Panc1 (cell line): ENCODE measurements around the gene HABP4. TPM values are rescaled to one million over a fixed set of nuclear protein-coding genes. Genes with fewer than 3 reads are reported as not detected.

Source experiments
- ATAC-seq: fragments of 200-7000 bp; cut with Tn5 transposase; 2 replicates; pipeline ENCODE4 v1.9.1; 2020; ENCODE audit warnings: mild to moderate bottlenecking, moderate library complexity
- BruUV-seq: library from RNA; stranded (reverse); fragments of 400-500 nt; replicated peaks from 2 replicates; lab custom pipeline; 2021; lab: Mats Ljungman, UMichigan
- CTCF ChIA-PET: fragments of 300-600 bp; sonication (Branson Sonifier 250); formaldehyde crosslinking; loops from one replicate; lab custom pipeline; 2022; ENCODE audit warnings: antibody characterized with exemption; lab: Charles Lee
- POLR2A ChIA-PET: fragments of 300-600 bp; sonication (Branson Sonifier 250); formaldehyde crosslinking; loops from one replicate; lab custom pipeline; 2022; ENCODE audit warnings: antibody characterized with exemption; lab: Charles Lee
- DNase-seq: peaks from one replicate; pipeline ENCODE4 v3.0.0-alpha.2; 2010; ENCODE audit warnings: low read depth, low spot score
- H3K27ac ChIP-seq: 2 replicates; pipeline ENCODE4 v1.5.1; 2011; ENCODE audit warnings: mild to moderate bottlenecking, low read length, inconsistent platforms
- H3K27me3 ChIP-seq: fragments of 200-500 bp; sonication (Bioruptor generic); 2 replicates; pipeline ENCODE4 v1.6.0; 2014; ENCODE audit warnings: low read length, inconsistent platforms; ENCODE audit not compliant: control insufficient read depth, insufficient read depth
- H3K36me3 ChIP-seq: fragments of 200-500 bp; sonication (Bioruptor generic); 2 replicates; pipeline ENCODE4 v1.5.1; 2014; ENCODE audit warnings: inconsistent platforms, mild to moderate bottlenecking, low read length, moderate library complexity; ENCODE audit not compliant: control insufficient read depth, insufficient read depth
- H3K4me1 ChIP-seq: 2 replicates; pipeline ENCODE4 v1.5.1; 2011; ENCODE audit warnings: inconsistent platforms, mild to moderate bottlenecking, low read length, moderate library complexity; ENCODE audit not compliant: control insufficient read depth, insufficient read depth
- H3K4me3 ChIP-seq, 2 experiments: 2 replicates each; pipeline ENCODE4 v1.5.1; 2011 to 2012; ENCODE audit warnings: low read depth in 2 of 2, low read length in 2 of 2, mild to moderate bottlenecking in 2 of 2, inconsistent platforms in 1 of 2, moderate library complexity in 1 of 2
- H3K9me3 ChIP-seq: fragments of 200-500 bp; sonication (Bioruptor generic); 2 replicates; pipeline ENCODE4 v1.5.1; 2014; ENCODE audit warnings: low read depth, mild to moderate bottlenecking, inconsistent platforms, low read length, moderate library complexity; ENCODE audit not compliant: control insufficient read depth, insufficient read depth
- POLR2AphosphoS5 ChIP-seq: IDR thresholded peaks from 2 replicates; pipeline ENCODE4 v1.6.1; 2012; ENCODE audit warnings: mild to moderate bottlenecking, low read depth, low read length, moderate library complexity
- REST ChIP-seq, 2 experiments: IDR thresholded peaks; 2 replicates each; pipeline ENCODE4 v1.6.1; 2011 to 2012; ENCODE audit warnings: low read depth in 2 of 2, control low read depth in 1 of 2, low read length in 1 of 2, mild to moderate bottlenecking in 1 of 2, moderate library complexity in 1 of 2; ENCODE audit not compliant: insufficient read depth in 1 of 2
- SIN3A ChIP-seq: IDR thresholded peaks from 2 replicates; pipeline ENCODE4 v1.6.1; 2012; ENCODE audit warnings: low read depth, mild to moderate bottlenecking, low read length, moderate library complexity, borderline replicate concordance; ENCODE audit not compliant: insufficient read depth
- TCF7L2 ChIP-seq: IDR thresholded peaks from 2 replicates; pipeline ENCODE4 v1.6.1; 2011; ENCODE audit warnings: mild to moderate bottlenecking, low read depth, low read length, inconsistent platforms
- in situ Hi-C: cut with HindIII; loops from 2 replicates; pipeline ENCODE4 v1.10.0; 2016; ENCODE audit warnings: low sequenced_read_pairs, low pct_unique_long_range_greater_than_20kb
- intact Hi-C: fragments of 100-400 bp; cut with micrococcal nuclease; formaldehyde crosslinking; loops from one replicate; pipeline ENCODE4 v1.10.0; 2022; ENCODE audit not compliant: unreplicated experiment
- total RNA-seq: library from RNA; stranded (reverse); gene quantifications from one replicate; pipeline ENCODE4 v1.2.1, GENCODE V29; 2021; ENCODE audit not compliant: unreplicated experiment
- TF ChIP-seq, protein P1 (sequence below): fragments of 450-650 bp; IDR thresholded peaks from 2 replicates; pipeline ENCODE4 v1.5.1; 2017; ENCODE audit warnings: mild to moderate bottlenecking

The HABP4 gene
- total RNA-seq, 1 experiment from 2014 or later: 32.3 TPM

DNA sequence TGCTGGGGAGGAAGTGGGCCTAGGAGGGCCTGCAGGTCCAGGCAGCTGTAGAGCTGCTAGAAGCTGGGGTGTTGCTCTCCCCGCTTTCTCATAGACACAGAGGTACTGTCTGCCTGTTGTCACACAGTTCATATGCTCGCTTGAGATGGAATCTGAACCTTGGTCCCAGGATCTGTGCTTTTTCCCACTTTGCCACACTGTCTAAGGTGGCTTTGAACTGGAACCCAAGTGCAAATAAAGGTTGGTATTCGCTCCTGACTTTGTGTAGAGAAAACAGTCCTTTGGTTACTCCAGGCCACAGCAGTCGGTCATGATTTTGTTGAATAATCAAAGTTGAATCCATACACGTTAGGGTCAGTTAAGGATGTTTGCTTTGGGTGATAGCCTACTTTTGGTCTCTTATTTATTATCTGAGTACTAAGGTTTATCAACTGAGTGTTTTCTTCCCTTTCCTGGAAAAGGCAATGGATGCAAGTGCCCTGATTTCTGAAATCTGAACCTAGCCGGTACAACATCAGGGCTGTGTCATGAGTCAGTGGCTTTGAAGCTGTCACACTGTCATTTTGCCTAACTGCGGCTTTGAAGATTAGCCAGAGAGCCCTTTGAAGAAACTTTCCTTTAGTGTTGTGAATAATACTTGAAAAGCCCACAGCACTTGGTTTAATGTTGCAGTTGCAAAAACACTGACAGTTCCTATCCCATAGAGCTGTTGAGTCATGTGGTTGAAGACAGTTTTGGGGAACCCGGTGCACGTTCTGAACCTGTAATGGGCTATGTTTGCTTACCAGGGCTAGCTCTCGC, 41.3 kb downstream of the HABP4 start:
- POLR2A ChIA-PET: interaction anchor here (0.5 kb wide), 1 partner anchor 14 kb away, joined by 3 read pairs; no protein-coding TSS in a partner anchor
- no peaks in the 10 kb centered on the region; the same call in 1 of the 2 replicates for H3K4me1 ChIP-seq
- no peak overlapping the region for H3K4me3 ChIP-seq
- intact Hi-C loops (no loop called here), in situ Hi-C loops (no loop called here)
- peaks cover 12% of the 10 kb centered on the region for H3K36me3 ChIP-seq
- no peak for DNase-seq
- CTCF ChIA-PET: no interaction called here
- BruUV-seq: no TSS peak
- H3K9me3 ChIP-seq: no peaks in the 10 kb centered on the region
- H3K27me3 ChIP-seq: no peaks in the 10 kb centered on the region
- TF ChIP-seq TCF7L2 (no peak), SIN3A (no peak), REST (IDR thresholded peaks at IDR 0.05; ENCODE audit: insufficient read depth in 1 of 2, low read depth in 2 of 2, low read length in 1 of 2) (no peak), POLR2AphosphoS5 (no peak)
- TF ChIP-seq, protein P1, sequence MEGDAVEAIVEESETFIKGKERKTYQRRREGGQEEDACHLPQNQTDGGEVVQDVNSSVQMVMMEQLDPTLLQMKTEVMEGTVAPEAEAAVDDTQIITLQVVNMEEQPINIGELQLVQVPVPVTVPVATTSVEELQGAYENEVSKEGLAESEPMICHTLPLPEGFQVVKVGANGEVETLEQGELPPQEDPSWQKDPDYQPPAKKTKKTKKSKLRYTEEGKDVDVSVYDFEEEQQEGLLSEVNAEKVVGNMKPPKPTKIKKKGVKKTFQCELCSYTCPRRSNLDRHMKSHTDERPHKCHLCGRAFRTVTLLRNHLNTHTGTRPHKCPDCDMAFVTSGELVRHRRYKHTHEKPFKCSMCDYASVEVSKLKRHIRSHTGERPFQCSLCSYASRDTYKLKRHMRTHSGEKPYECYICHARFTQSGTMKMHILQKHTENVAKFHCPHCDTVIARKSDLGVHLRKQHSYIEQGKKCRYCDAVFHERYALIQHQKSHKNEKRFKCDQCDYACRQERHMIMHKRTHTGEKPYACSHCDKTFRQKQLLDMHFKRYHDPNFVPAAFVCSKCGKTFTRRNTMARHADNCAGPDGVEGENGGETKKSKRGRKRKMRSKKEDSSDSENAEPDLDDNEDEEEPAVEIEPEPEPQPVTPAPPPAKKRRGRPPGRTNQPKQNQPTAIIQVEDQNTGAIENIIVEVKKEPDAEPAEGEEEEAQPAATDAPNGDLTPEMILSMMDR: no peak
- ATAC-seq: no peak
- no peak overlapping the region for H3K27ac ChIP-seq

DNA sequence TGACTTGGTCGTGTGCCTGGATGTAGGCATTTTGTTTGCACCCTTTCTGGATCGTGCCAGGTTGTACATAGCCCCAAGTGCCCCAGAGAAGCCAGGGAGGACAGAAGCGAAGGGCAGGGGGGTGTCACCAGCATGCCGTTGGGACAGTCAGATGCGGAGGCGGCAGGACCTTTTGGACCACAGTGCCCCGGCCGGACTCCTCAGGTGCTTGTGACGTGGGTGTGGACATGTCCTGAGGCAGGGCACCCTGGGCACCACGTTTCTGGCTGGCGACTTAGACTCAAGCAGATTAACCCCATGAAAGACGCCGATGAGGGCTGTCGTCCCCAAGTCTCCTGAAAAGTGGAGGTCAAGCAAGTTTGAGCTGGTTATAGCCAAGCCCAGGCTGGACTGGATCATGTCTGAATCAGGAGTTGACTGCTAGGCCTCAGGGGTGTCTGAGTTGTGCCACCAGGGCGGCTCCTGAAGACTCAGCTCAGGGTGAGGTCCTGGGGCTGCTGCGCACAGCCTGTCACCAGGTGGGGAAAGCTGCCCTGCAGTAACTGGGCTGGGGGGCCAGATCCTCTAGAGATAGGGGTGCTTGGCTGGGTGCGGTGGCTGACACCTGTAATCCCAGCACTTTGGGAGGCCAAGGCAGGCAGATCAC, 42.0 kb downstream of the HABP4 start:
- H3K9me3 ChIP-seq: no peaks in the 10 kb centered on the region
- intact Hi-C loops: no loop called here
- no peak overlapping the region for H3K27ac ChIP-seq
- DNase-seq (no peak), ATAC-seq (no peak)
- no peaks in the 10 kb centered on the region for H3K4me1 ChIP-seq
- TF ChIP-seq REST (IDR thresholded peaks at IDR 0.05; ENCODE audit: insufficient read depth in 1 of 2, low read depth in 2 of 2, low read length in 1 of 2) (no peak), TCF7L2 (no peak), POLR2AphosphoS5 (no peak), SIN3A (no peak)
- TF ChIP-seq, protein P1: no peak
- BruUV-seq: no TSS peak
- no peaks in the 10 kb centered on the region for H3K27me3 ChIP-seq
- H3K4me3 ChIP-seq: no peak overlapping the region
- CTCF ChIA-PET: no interaction called here
- POLR2A ChIA-PET: interaction anchor here (0.5 kb wide), 1 partner anchor 14 kb away, joined by 3 read pairs; no protein-coding TSS in a partner anchor
- in situ Hi-C loops: no loop called here
- H3K36me3 ChIP-seq: peaks cover 11% of the 10 kb centered on the region
